H54 (cell line): Measurements from ENCODE around the gene TIPARP.
A peak's percentile ranks its signal among the peaks of the same experiment; 100 is the strongest.
"Not testable (repeated sequence)": the region's sequence is repeated elsewhere in the genome, so short reads cannot be mapped to it uniquely, and the experiment has no call there.

Experiments
- DNase-seq: peaks from one replicate; pipeline ENCODE4 v3.0.0; 2011; ENCODE audit warnings: low spot score, mixed read lengths; ENCODE audit not compliant: insufficient read length
- FAIRE-seq: peaks from 3 replicates; lab custom pipeline; 2011; peaks lifted over from hg19 to GRCh38; lab: Jason Lieb, UNC
- POLR2A ChIP-seq: IDR thresholded peaks from 2 replicates; pipeline ENCODE4 v1.6.1; 2011; ENCODE audit warnings: low read depth, mild to moderate bottlenecking, low read length

The TIPARP gene

GRCh38 chr3:156721687-156722618 is 47.6 kb downstream of the TIPARP start:
- no peak for TF ChIP-seq POLR2A
- DNase-seq (no peak), FAIRE-seq (peak; percentile 50)

GRCh38 chr3:156723182-156723619 is 48.8 kb downstream of the TIPARP start:
- peak; percentile 30 for FAIRE-seq
- no peak for DNase-seq
- TF ChIP-seq POLR2A = no peak

- FAIRE-seq = no peak
- DNase-seq = no peak
- no peak for TF ChIP-seq POLR2A
Measured at GRCh38 chr3:156725682-156726081, 51.3 kb downstream of the TIPARP start.

GRCh38 chr3:156726456-156726855 is 52.1 kb downstream of the TIPARP start:
- no peak for FAIRE-seq
- no peak for DNase-seq
- no peak for TF ChIP-seq POLR2A

GRCh38 chr3:156727519-156728205 is 53.3 kb downstream of the TIPARP start:
- no peak for TF ChIP-seq POLR2A
- DNase-seq = no peak
- no peak for FAIRE-seq

- no peak for TF ChIP-seq POLR2A
- peak; percentile 20 for FAIRE-seq
- DNase-seq = no peak
Measured at GRCh38 chr3:156728267-156728985, 54.0 kb downstream of the TIPARP start.

- TF ChIP-seq POLR2A = no peak
- DNase-seq = no peak
- no peak for FAIRE-seq
Measured at GRCh38 chr3:156729460-156730179, 55.2 kb downstream of the TIPARP start.

GRCh38 chr3:156731813-156732212 is 57.4 kb downstream of the TIPARP start:
- FAIRE-seq = no peak
- no peak for DNase-seq
- no peak for TF ChIP-seq POLR2A

GRCh38 chr3:156732261-156732660 is 57.9 kb downstream of the TIPARP start:
- TF ChIP-seq POLR2A = no peak
- DNase-seq = no peak
- no peak for FAIRE-seq

GRCh38 chr3:156732715-156733421 is 58.5 kb downstream of the TIPARP start:
- TF ChIP-seq POLR2A = no peak
- FAIRE-seq = no peak
- no peak for DNase-seq

GRCh38 chr3:156734661-156735060 is 60.3 kb downstream of the TIPARP start:
- not testable (repeated sequence) for DNase-seq, FAIRE-seq

GRCh38 chr3:156735471-156735870 is 61.1 kb downstream of the TIPARP start:
- DNase-seq (no peak), FAIRE-seq (no peak)
- TF ChIP-seq POLR2A = no peak

GRCh38 chr3:156737049-156737448 is 62.7 kb downstream of the TIPARP start:
- DNase-seq, FAIRE-seq: not testable (repeated sequence)
